ENCODE results near the gene TRIM41.

DNA sequence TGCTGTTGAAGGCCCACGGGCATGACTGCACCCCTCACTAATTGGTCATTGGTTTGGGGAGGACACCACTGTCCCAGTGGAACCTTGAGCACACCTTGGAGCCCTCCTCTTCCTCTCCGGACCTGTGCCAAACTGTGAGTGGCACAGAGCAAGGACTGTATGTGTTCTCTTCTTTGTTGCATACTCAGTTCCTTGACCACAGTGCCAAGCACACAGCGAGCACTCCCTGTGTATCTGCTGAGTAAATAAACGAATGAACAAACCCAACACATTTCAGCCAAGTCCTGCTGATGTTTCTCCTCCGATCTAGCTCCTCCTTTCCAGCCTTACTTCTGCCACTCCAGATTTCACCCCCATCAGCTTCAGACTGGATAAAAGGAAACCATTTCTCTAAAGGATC lies 40.6 kb downstream of the TRIM41 start:
- no peak for TF ChIP-seq RAD21 (conservative IDR thresholded peaks at IDR 0.05)
- TF ChIP-seq, protein P1, sequence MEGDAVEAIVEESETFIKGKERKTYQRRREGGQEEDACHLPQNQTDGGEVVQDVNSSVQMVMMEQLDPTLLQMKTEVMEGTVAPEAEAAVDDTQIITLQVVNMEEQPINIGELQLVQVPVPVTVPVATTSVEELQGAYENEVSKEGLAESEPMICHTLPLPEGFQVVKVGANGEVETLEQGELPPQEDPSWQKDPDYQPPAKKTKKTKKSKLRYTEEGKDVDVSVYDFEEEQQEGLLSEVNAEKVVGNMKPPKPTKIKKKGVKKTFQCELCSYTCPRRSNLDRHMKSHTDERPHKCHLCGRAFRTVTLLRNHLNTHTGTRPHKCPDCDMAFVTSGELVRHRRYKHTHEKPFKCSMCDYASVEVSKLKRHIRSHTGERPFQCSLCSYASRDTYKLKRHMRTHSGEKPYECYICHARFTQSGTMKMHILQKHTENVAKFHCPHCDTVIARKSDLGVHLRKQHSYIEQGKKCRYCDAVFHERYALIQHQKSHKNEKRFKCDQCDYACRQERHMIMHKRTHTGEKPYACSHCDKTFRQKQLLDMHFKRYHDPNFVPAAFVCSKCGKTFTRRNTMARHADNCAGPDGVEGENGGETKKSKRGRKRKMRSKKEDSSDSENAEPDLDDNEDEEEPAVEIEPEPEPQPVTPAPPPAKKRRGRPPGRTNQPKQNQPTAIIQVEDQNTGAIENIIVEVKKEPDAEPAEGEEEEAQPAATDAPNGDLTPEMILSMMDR (IDR thresholded peaks at IDR 0.05; ENCODE audit: poor library complexity, severe bottlenecking) = no peak
- TF ChIP-seq SMC3 (conservative IDR thresholded peaks at IDR 0.05; ENCODE audit: poor library complexity) = no peak
- TF ChIP-seq, protein P2, sequence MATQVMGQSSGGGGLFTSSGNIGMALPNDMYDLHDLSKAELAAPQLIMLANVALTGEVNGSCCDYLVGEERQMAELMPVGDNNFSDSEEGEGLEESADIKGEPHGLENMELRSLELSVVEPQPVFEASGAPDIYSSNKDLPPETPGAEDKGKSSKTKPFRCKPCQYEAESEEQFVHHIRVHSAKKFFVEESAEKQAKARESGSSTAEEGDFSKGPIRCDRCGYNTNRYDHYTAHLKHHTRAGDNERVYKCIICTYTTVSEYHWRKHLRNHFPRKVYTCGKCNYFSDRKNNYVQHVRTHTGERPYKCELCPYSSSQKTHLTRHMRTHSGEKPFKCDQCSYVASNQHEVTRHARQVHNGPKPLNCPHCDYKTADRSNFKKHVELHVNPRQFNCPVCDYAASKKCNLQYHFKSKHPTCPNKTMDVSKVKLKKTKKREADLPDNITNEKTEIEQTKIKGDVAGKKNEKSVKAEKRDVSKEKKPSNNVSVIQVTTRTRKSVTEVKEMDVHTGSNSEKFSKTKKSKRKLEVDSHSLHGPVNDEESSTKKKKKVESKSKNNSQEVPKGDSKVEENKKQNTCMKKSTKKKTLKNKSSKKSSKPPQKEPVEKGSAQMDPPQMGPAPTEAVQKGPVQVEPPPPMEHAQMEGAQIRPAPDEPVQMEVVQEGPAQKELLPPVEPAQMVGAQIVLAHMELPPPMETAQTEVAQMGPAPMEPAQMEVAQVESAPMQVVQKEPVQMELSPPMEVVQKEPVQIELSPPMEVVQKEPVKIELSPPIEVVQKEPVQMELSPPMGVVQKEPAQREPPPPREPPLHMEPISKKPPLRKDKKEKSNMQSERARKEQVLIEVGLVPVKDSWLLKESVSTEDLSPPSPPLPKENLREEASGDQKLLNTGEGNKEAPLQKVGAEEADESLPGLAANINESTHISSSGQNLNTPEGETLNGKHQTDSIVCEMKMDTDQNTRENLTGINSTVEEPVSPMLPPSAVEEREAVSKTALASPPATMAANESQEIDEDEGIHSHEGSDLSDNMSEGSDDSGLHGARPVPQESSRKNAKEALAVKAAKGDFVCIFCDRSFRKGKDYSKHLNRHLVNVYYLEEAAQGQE (IDR thresholded peaks at IDR 0.05; ENCODE audit: borderline replicate concordance) = no peak
- no peak for TF ChIP-seq EZH2 (IDR thresholded peaks at IDR 0.05; ENCODE audit: borderline replicate concordance, insufficient read depth, low read length, poor library complexity, severe bottlenecking)
- TF ChIP-seq POLR2AphosphoS5 (IDR thresholded peaks at IDR 0.05) = no peak
- no peak for TF ChIP-seq EP300 (conservative IDR thresholded peaks at IDR 0.05; ENCODE audit: poor library complexity, severe bottlenecking)
- no peak for TF ChIP-seq MXI1 (conservative IDR thresholded peaks at IDR 0.05; ENCODE audit: poor library complexity, severe bottlenecking)

All from neural cell (in vitro differentiated cells).